SK-N-SH (cell line): Measurements from ENCODE around the gene SLC35A3. TPM values are rescaled to one million over a fixed set of nuclear protein-coding genes. Genes with fewer than 3 reads are reported as not detected.

Experiments
- CTCF ChIA-PET: fragments of 300-600, 350-600 bp; formaldehyde crosslinking; extraction: SDS; loops from one replicate; lab custom pipeline; 2021; lab: Yijun Ruan, JAX
- POLR2A ChIA-PET: fragments of 350-600 bp; sonication (Branson Sonifier 250); formaldehyde crosslinking; extraction: SDS; loops from one replicate; lab custom pipeline; 2020; ENCODE audit warnings: antibody characterized with exemption, inconsistent platforms; lab: Yijun Ruan, JAX
- DNase-seq: peaks from one replicate; pipeline ENCODE4 v3.0.0; 2012
- H2AFZ ChIP-seq: fragments of 200-600 bp; sonication (generic); 2 replicates; pipeline ENCODE4 v1.8.1; 2016; ENCODE audit warnings: antibody characterized with exemption, mild to moderate bottlenecking, low read depth
- H3F3A ChIP-seq: fragments of 200-600 bp; sonication (generic); replicated peaks from 2 replicates; pipeline ENCODE3; 2016; ENCODE audit warnings: antibody characterized with exemption, mild to moderate bottlenecking; ENCODE audit not compliant: insufficient read depth
- H3K27ac ChIP-seq, 2 experiments: fragments of 200-500 bp in 1 of 2; fragments of 200-600 bp in 1 of 2; sonication (Bioruptor generic) in 1 of 2; sonication (generic), shearing (Covaris generic) in 1 of 2; 2 replicates each; pipeline versions ENCODE4 v1.5.1 to v1.6.1; 2014 to 2016; ENCODE audit warnings: low read depth in 2 of 2, inconsistent platforms in 1 of 2, low read length in 1 of 2, mild to moderate bottlenecking in 1 of 2, mixed read lengths in 1 of 2
- H3K27me3 ChIP-seq: fragments of 200-600 bp; sonication (generic), shearing (Covaris generic); 2 replicates; pipeline ENCODE4 v1.6.1; 2016; ENCODE audit warnings: mixed run types; ENCODE audit not compliant: insufficient read depth
- H3K36me3 ChIP-seq, 2 experiments: fragments of 200-500 bp in 1 of 2; fragments of 200-600 bp in 1 of 2; sonication (Bioruptor generic) in 1 of 2; sonication (generic) in 1 of 2; replicated peaks in 1 of 2; 2 replicates each; pipeline versions ENCODE3 to v1.5.1; 2014 to 2016; ENCODE audit warnings: low read length in 1 of 2, mild to moderate bottlenecking in 1 of 2; ENCODE audit not compliant: insufficient read depth in 2 of 2, control insufficient read depth in 1 of 2
- H3K4me1 ChIP-seq, 2 experiments: fragments of 200-500 bp in 1 of 2; fragments of 200-600 bp in 1 of 2; sonication (Bioruptor generic) in 1 of 2; sonication (generic), shearing (Covaris generic) in 1 of 2; 2 replicates each; pipeline versions ENCODE4 v1.5.1 to v1.6.1; 2014 to 2016; ENCODE audit warnings: low read depth in 1 of 2, low read length in 1 of 2, mixed run types in 1 of 2; ENCODE audit not compliant: insufficient read depth in 2 of 2, control insufficient read depth in 1 of 2
- H3K4me2 ChIP-seq: fragments of 200-600 bp; sonication (generic), shearing (Covaris generic); 2 replicates; pipeline ENCODE4 v1.6.1; 2017; ENCODE audit warnings: mixed run types
- H3K4me3 ChIP-seq, 2 experiments: fragments of 200-500 bp in 1 of 2; fragments of 200-600 bp in 1 of 2; sonication (Bioruptor generic) in 1 of 2; sonication (generic), shearing (Covaris generic) in 1 of 2; 2 replicates each; pipeline versions ENCODE4 v1.5.1 to v1.8.1; 2014 to 2016; ENCODE audit warnings: low read depth in 2 of 2, inconsistent platforms in 1 of 2, low read length in 1 of 2, mild to moderate bottlenecking in 1 of 2, mixed read lengths in 1 of 2, moderate library complexity in 1 of 2
- H3K79me2 ChIP-seq: fragments of 200-600 bp; sonication (generic); 2 replicates; pipeline ENCODE4 v1.8.1; 2017; ENCODE audit warnings: mild to moderate bottlenecking; ENCODE audit not compliant: insufficient read depth
- H3K9ac ChIP-seq: fragments of 200-600 bp; sonication (generic); 2 replicates; pipeline ENCODE4 v1.6.1; 2017; ENCODE audit warnings: mixed run types
- H3K9me2 ChIP-seq: fragments of 200-600 bp; sonication (generic); 2 replicates; pipeline ENCODE4 v1.6.1; 2017; ENCODE audit warnings: mixed run types
- H3K9me3 ChIP-seq: fragments of 200-600 bp; sonication (generic); 2 replicates; pipeline ENCODE4 v1.6.1; 2017; ENCODE audit warnings: mixed run types, mild to moderate bottlenecking, moderate library complexity
- H4K20me1 ChIP-seq: fragments of 200-600 bp; sonication (generic); 2 replicates; pipeline ENCODE4 v1.6.1; 2017; ENCODE audit warnings: mild to moderate bottlenecking, mixed run types; ENCODE audit not compliant: insufficient read depth
- EP300 ChIP-seq, 2 experiments: IDR thresholded peaks; 2 replicates each; pipeline versions ENCODE4 v1.4.0 to v1.6.1; 2012; ENCODE audit warnings: borderline replicate concordance in 1 of 2, low read depth in 1 of 2, low read length in 1 of 2
- EZH2phosphoT487 ChIP-seq: fragments of 200-600 bp; sonication (generic); IDR thresholded peaks from 2 replicates; pipeline ENCODE4 v1.6.1; 2017; ENCODE audit warnings: low read depth, mixed run types, mild to moderate bottlenecking, antibody characterized with exemption, moderate library complexity, borderline replicate concordance
- FOSL2 ChIP-seq: IDR thresholded peaks from 2 replicates; pipeline ENCODE4 v1.4.0; 2012; ENCODE audit warnings: low read depth, mild to moderate bottlenecking, moderate library complexity, borderline replicate concordance
- FOXM1 ChIP-seq: IDR thresholded peaks from 2 replicates; pipeline ENCODE4 v1.4.0; 2012; ENCODE audit warnings: low read depth, mild to moderate bottlenecking
- GATA2 ChIP-seq: sonication (generic); formaldehyde crosslinking; IDR thresholded peaks from 2 replicates; pipeline ENCODE4 v1.5.0; 2020; ENCODE audit warnings: mild to moderate bottlenecking, missing genetic modification reagents
- IRF3 ChIP-seq: fragments of 150-350 bp; IDR thresholded peaks from 2 replicates; pipeline ENCODE4 v1.6.1; 2016; ENCODE audit warnings: mild to moderate bottlenecking, low read depth, low read length
- JUND ChIP-seq: IDR thresholded peaks from 2 replicates; pipeline ENCODE4 v1.4.0; 2012
- NFIC ChIP-seq: IDR thresholded peaks from 2 replicates; pipeline ENCODE4 v1.4.0; 2012; ENCODE audit warnings: borderline replicate concordance
- PBX3 ChIP-seq: IDR thresholded peaks from 2 replicates; pipeline ENCODE4; 2012
- POLR2AphosphoS5 ChIP-seq: IDR thresholded peaks from 2 replicates; pipeline ENCODE4 v1.6.1; 2012; ENCODE audit warnings: low read depth, low read length
- RAD21 ChIP-seq: IDR thresholded peaks from 2 replicates; pipeline ENCODE4 v1.6.1; 2012; ENCODE audit warnings: mild to moderate bottlenecking, low read length
- RXRA ChIP-seq: IDR thresholded peaks from 2 replicates; pipeline ENCODE4 v1.4.0; 2012; ENCODE audit warnings: low read depth, mild to moderate bottlenecking, borderline replicate concordance
- SMC3 ChIP-seq: IDR thresholded peaks from 2 replicates; pipeline ENCODE4 v1.6.1; 2012; ENCODE audit warnings: low read depth, low read length, improper control_type of control experiment
- TAF1 ChIP-seq: IDR thresholded peaks from 2 replicates; pipeline ENCODE4 v1.6.1; 2012; ENCODE audit warnings: low read depth, mild to moderate bottlenecking, low read length, moderate library complexity, borderline replicate concordance
- ZBTB33 ChIP-seq: IDR thresholded peaks from 2 replicates; pipeline ENCODE4 v1.4.0; 2012; ENCODE audit warnings: low read depth, borderline replicate concordance
- WGBS: methylation state at CpG from one replicate; pipeline ENCODE4 v1.1.6; 2017; ENCODE audit warnings: low lambda C conversion rate; 5-methylcytosine and 5-hydroxymethylcytosine counted together
- polyA plus RNA-seq, 3 experiments: library from polyadenylated mRNA; depleted of rRNA; stranded (reverse); fragments of >200 nt; gene quantifications; 2 replicates each; pipeline ENCODE4 v1.2.3, GENCODE V29; 2012

Gene SLC35A3
- polyA plus RNA-seq, 1 of the 3 experiments (the other 2 are of a cell fraction): 5.7 TPM

GRCh38 chr1:99964806-99965205 lies 5.0 kb upstream of the SLC35A3 start:
- no peak for TF ChIP-seq SMC3
- no peak for TF ChIP-seq ZBTB33
- no peak for TF ChIP-seq GATA2
- TF ChIP-seq NFIC: no peak
- TF ChIP-seq JUND: no peak
- no peak for TF ChIP-seq PBX3
- no peak for TF ChIP-seq EP300 (IDR thresholded peaks at IDR 0.05; ENCODE audit: borderline replicate concordance in 1 of 2, low read depth in 1 of 2, low read length in 1 of 2)
- no peak for TF ChIP-seq FOSL2
- TF ChIP-seq IRF3: no peak
- no peak for TF ChIP-seq FOXM1
- TF ChIP-seq TAF1: no peak
- TF ChIP-seq EZH2phosphoT487: no peak
- TF ChIP-seq RXRA: no peak
- no peak for TF ChIP-seq RAD21
- no peak for TF ChIP-seq POLR2AphosphoS5
- CTCF ChIA-PET: no interaction called here
- Histone ChIP-seq H3K4me3 (no peak overlapping the region), H3K36me3 (no peaks in the 10 kb centered on the region), H3K4me2 (no peak overlapping the region), H3K9me2 (no peaks in the 10 kb centered on the region), H3F3A (peaks cover 15% of the 10 kb centered on the region), H4K20me1 (no peaks in the 10 kb centered on the region), H3K9me3 (no peaks in the 10 kb centered on the region), H2AFZ (no peak overlapping the region), H3K27me3 (no peaks in the 10 kb centered on the region), H3K9ac (no peak overlapping the region), H3K79me2 (no peaks in the 10 kb centered on the region), H3K27ac (no peak overlapping the region), H3K4me1 (peaks cover 0 to 9% of the 10 kb centered on the region in 2 experiments; a peak in 2 of 4 replicates)
- POLR2A ChIA-PET: no interaction called here
- no peak for DNase-seq
- 83% methylated on average over 3 of the region's 3 CpGs for WGBS
